MCF 10A (cell line): Measurements from ENCODE around the gene ST8SIA1. TPM values are rescaled to one million over a fixed set of nuclear protein-coding genes. Genes with fewer than 3 reads are reported as not detected.

Experiments used
- BruUV-seq: library from RNA; stranded (reverse); fragments of 400-500 nt; replicated peaks from 2 replicates; lab custom pipeline; 2021; lab: Mats Ljungman, UMichigan
- CTCF ChIA-PET: fragments of 300-600 bp; sonication (Branson Sonifier 250); formaldehyde crosslinking; extraction: SDS; loops from one replicate; lab custom pipeline; 2021; ENCODE audit warnings: antibody characterized with exemption, inconsistent platforms; lab: Yijun Ruan, JAX
- POLR2A ChIA-PET: fragments of 300-600, 350-650 bp; sonication (Branson Sonifier 250); formaldehyde crosslinking; extraction: SDS; loops from one replicate; lab custom pipeline; 2020; ENCODE audit warnings: antibody characterized with exemption, inconsistent platforms; lab: Yijun Ruan, JAX
- DNase-seq: peaks from one replicate; pipeline ENCODE4 v3.0.0-alpha.2; 2018; ENCODE audit not compliant: unreplicated experiment
- H3K27ac Mint-ChIP-seq: one replicate; pipeline ENCODE4 v1.8.0; 2022; ENCODE audit warnings: mild to moderate bottlenecking, low read depth, mixed read lengths; ENCODE audit not compliant: unreplicated experiment
- H3K27me3 Mint-ChIP-seq: one replicate; pipeline ENCODE4 v1.8.0; 2022; ENCODE audit warnings: mixed read lengths; ENCODE audit not compliant: insufficient read depth, unreplicated experiment
- H3K36me3 Mint-ChIP-seq: one replicate; pipeline ENCODE4 v1.8.0; 2022; ENCODE audit warnings: mild to moderate bottlenecking, moderate library complexity, mixed read lengths; ENCODE audit not compliant: insufficient read depth, unreplicated experiment
- H3K4me1 Mint-ChIP-seq: one replicate; pipeline ENCODE4 v1.8.0; 2022; ENCODE audit warnings: mixed read lengths; ENCODE audit not compliant: insufficient read depth, unreplicated experiment
- H3K4me3 Mint-ChIP-seq: one replicate; pipeline ENCODE4 v1.8.0; 2022; ENCODE audit warnings: mild to moderate bottlenecking, moderate library complexity, mixed read lengths; ENCODE audit not compliant: unreplicated experiment
- H3K9me3 Mint-ChIP-seq: one replicate; pipeline ENCODE4 v1.8.0; 2022; ENCODE audit warnings: mixed read lengths; ENCODE audit not compliant: unreplicated experiment
- intact Hi-C: fragments of 100-400 bp; cut with micrococcal nuclease; formaldehyde crosslinking; loops from 2 replicates; pipeline ENCODE4 v1.14.1; 2022
- total RNA-seq: library from RNA; stranded (reverse); gene quantifications from 2 replicates; pipeline ENCODE4 v1.2.3, GENCODE V29; 2022
- TF ChIP-seq, protein P1 (sequence below): fragments of 200-600 bp; IDR thresholded peaks from one replicate; pipeline ENCODE4 v1.8.0; 2022; ENCODE audit warnings: antibody characterized with exemption, mild to moderate bottlenecking; ENCODE audit not compliant: unreplicated experiment

Gene ST8SIA1
- total RNA-seq, 1 experiment from 2014 or later = 3.8 TPM

- BruUV-seq = no TSS peak
- Mint-ChIP-seq H3K36me3 (peaks cover 5% of the 10 kb centered on the region), H3K27ac (no peak overlapping the region), H3K4me1 (no peaks in the 10 kb centered on the region), H3K27me3 (no peaks in the 10 kb centered on the region), H3K9me3 (peaks cover 10% of the 10 kb centered on the region), H3K4me3 (no peak overlapping the region)
- POLR2A ChIA-PET = no interaction called here
- intact Hi-C loops = no loop called here
- CTCF ChIA-PET = no interaction called here
- TF ChIP-seq, protein P1, sequence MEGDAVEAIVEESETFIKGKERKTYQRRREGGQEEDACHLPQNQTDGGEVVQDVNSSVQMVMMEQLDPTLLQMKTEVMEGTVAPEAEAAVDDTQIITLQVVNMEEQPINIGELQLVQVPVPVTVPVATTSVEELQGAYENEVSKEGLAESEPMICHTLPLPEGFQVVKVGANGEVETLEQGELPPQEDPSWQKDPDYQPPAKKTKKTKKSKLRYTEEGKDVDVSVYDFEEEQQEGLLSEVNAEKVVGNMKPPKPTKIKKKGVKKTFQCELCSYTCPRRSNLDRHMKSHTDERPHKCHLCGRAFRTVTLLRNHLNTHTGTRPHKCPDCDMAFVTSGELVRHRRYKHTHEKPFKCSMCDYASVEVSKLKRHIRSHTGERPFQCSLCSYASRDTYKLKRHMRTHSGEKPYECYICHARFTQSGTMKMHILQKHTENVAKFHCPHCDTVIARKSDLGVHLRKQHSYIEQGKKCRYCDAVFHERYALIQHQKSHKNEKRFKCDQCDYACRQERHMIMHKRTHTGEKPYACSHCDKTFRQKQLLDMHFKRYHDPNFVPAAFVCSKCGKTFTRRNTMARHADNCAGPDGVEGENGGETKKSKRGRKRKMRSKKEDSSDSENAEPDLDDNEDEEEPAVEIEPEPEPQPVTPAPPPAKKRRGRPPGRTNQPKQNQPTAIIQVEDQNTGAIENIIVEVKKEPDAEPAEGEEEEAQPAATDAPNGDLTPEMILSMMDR = no peak
- DNase-seq = no peak
Measured at GRCh38 chr12:22209422-22209821, 125.1 kb downstream of the ST8SIA1 start.

DNA sequence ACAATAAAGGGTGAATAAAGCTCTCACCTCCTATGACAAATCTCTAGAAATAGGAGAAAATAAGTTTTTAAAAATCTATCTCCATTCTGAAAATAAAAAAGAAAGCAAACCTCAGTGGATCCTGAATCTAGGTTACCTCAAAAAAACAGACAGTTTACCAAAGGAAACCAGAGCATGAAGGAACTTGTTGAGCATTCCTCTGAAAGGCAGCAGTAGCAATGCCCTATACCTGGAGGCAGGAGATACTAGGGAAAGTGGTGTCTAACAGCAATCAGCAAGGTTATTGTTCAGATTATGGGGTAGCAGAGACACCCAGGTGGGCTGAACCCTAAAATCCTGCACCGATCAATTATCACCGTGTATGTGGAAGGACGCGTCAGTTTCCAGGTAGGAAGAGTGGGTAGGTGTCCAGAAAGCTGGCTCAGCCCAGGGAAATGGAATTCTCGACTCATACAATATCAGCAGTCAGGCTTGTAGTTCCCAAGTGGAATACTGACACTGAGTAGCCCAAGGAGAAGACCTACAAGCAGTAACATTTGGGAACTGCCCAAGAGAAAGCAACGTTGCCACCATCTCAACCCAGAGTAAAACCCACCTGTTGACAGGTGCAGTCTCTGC, 128.3 kb downstream of the ST8SIA1 start:
- no peak overlapping the region for H3K4me3 Mint-ChIP-seq
- H3K27me3 Mint-ChIP-seq = no peaks in the 10 kb centered on the region
- DNase-seq = no peak
- H3K9me3 Mint-ChIP-seq = peaks cover 19% of the 10 kb centered on the region
- H3K27ac Mint-ChIP-seq = no peak overlapping the region
- H3K4me1 Mint-ChIP-seq = no peaks in the 10 kb centered on the region
- BruUV-seq = no TSS peak
- H3K36me3 Mint-ChIP-seq = peaks cover 5% of the 10 kb centered on the region
- intact Hi-C loops = no loop called here
- CTCF ChIA-PET = interaction anchor here (0.6 to 1.4 kb wide), 4 partner anchors 68 to 253 kb away, joined by 3 to 4 read pairs (median 4); no protein-coding TSS in a partner anchor
- TF ChIP-seq, protein P1 = no peak
- POLR2A ChIA-PET = interaction anchor here (0.8 to 1.1 kb wide), 2 partner anchors 20 to 69 kb away, joined by 3 read pairs; no protein-coding TSS in a partner anchor

DNA sequence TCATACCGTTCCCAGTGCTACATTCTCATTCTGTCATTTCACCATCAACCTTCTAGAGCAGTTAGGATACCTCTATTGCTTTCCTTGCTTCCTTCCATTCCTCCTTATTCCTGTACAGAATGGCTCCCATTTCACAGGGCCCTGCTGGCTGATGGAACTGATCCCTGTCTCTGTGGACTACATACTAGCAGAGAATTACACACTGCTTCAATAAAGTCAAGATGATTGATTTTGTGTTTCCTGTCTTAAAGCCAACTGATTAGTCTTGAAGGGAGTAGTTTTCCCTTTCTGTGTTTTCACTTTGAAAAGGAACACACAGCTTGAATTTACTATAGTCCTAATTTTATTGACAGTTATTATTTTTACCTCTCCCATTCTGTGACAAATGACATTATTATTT, 130.1 kb downstream of the ST8SIA1 start:
- ChIA-PET CTCF (interaction anchor here (0.7 to 1.7 kb wide), 3 partner anchors 104 to 380 kb away, joined by 3 to 6 read pairs (median 3); no protein-coding TSS in a partner anchor), POLR2A (no interaction called here)
- no TSS peak for BruUV-seq
- intact Hi-C loops = no loop called here
- Mint-ChIP-seq H3K9me3 (peaks cover 19% of the 10 kb centered on the region), H3K27ac (no peak overlapping the region), H3K4me3 (no peak overlapping the region), H3K36me3 (peaks cover 5% of the 10 kb centered on the region), H3K27me3 (no peaks in the 10 kb centered on the region), H3K4me1 (no peaks in the 10 kb centered on the region)
- no peak for DNase-seq
- TF ChIP-seq, protein P1 = no peak

DNA sequence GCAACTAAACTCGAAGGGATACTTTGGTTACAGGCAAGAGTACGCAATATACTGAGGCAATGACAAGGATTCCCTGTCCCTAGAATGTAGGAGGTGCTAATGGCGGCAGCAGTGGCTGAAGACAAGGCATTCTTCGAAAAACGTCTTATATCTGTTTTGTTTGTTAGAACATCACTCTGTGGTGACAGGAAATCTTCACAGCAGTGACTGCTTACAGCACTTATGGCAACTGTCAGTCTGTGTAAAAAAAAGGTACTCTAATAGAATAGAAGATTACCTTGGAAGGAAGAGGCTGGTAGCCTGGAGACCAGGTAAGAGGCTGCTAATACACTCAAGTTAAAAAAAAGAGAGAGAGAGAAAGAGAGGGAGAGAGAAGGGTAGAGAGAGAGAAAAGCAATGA, 131.7 kb downstream of the ST8SIA1 start:
- Mint-ChIP-seq H3K27me3 (no peaks in the 10 kb centered on the region), H3K36me3 (peaks cover 5% of the 10 kb centered on the region), H3K4me3 (no peak overlapping the region), H3K27ac (no peak overlapping the region), H3K9me3 (peaks cover 19% of the 10 kb centered on the region), H3K4me1 (no peaks in the 10 kb centered on the region)
- TF ChIP-seq, protein P1 = no peak
- POLR2A ChIA-PET = no interaction called here
- no peak for DNase-seq
- BruUV-seq = no TSS peak
- CTCF ChIA-PET = no interaction called here
- intact Hi-C loops = no loop called here
